IgD-negative memory B cell (primary cell): ENCODE results near the gene GTF3C1. TPM values are rescaled to one million over a fixed set of nuclear protein-coding genes. Genes with fewer than 3 reads are reported as not detected.

ENCODE experiments used
- H3K27ac Mint-ChIP-seq, 3 donors: one replicate each; pipeline ENCODE4 v1.8.0; 2020 to 2022; ENCODE audit warnings: mild to moderate bottlenecking in 3 of 3, mixed read lengths in 3 of 3, moderate library complexity in 1 of 3
- H3K27me3 Mint-ChIP-seq: one replicate; pipeline ENCODE4 v1.8.0; 2021; ENCODE audit warnings: mixed read lengths
- H3K36me3 Mint-ChIP-seq: one replicate; pipeline ENCODE4 v1.8.0; 2020; ENCODE audit warnings: mild to moderate bottlenecking, mixed read lengths
- H3K4me1 Mint-ChIP-seq, 3 donors: one replicate each; pipeline ENCODE4 v1.8.0; 2020 to 2022; ENCODE audit warnings: mixed read lengths in 3 of 3, mild to moderate bottlenecking in 1 of 3
- H3K4me3 Mint-ChIP-seq, 4 donors: one replicate each; pipeline ENCODE4 v1.8.0; 2020 to 2022; ENCODE audit warnings: mild to moderate bottlenecking in 4 of 4, mixed read lengths in 4 of 4, moderate library complexity in 3 of 4
- H3K9me3 Mint-ChIP-seq, 3 donors: one replicate each; pipeline ENCODE4 v1.8.0; 2020 to 2021; ENCODE audit warnings: mixed read lengths in 3 of 3, mild to moderate bottlenecking in 1 of 3
- polyA plus RNA-seq: library from polyadenylated mRNA; unstranded; fragments of 300-500 nt; fragmentation: Illumina TruSeq; gene quantifications from one replicate; pipeline ENCODE4 v1.2.3, GENCODE V29; 2021

Gene GTF3C1
- polyA plus RNA-seq, 1 donor from 2014 or later = 22.1 TPM

DNA sequence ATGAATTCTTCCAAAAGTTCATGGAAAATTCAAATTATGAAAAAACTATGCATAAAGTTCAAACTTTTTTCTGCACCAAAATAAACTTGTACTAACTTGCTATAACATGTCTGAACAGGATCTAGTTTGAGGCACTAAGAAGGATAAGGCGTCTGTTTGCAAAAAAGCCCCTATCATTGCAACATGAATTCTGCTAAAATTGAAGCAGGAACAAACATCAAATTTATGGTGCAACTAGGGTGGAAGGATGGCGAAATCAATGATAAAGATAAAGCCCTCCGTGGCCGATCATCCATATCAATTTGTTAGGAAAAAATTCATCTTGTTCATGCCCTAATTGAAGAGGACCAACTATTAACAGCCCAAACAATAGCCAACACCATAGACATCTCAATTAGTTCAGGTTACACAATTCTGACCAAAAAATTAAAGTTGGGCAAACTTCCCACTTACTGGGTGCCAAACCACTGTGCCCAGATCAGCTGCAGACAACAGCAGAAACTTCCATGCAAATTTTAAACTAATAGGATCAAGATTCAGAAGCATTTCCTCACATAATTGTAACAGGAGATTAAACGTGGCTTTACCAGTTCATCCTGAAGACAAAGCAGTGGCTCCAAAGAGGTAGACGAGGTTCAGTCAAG, 134.8 kb downstream of the GTF3C1 start:
- Mint-ChIP-seq H3K9me3 (peaks cover 1 to 10% (median 10%) of the 10 kb centered on the region in 3 donors), H3K4me3 (no peak overlapping the region), H3K4me1 (peaks cover 5 to 11% (median 10%) of the 10 kb centered on the region in 3 donors), H3K36me3 (peaks cover 2% of the 10 kb centered on the region), H3K27me3 (peaks cover 2% of the 10 kb centered on the region), H3K27ac (no peak overlapping the region)

DNA sequence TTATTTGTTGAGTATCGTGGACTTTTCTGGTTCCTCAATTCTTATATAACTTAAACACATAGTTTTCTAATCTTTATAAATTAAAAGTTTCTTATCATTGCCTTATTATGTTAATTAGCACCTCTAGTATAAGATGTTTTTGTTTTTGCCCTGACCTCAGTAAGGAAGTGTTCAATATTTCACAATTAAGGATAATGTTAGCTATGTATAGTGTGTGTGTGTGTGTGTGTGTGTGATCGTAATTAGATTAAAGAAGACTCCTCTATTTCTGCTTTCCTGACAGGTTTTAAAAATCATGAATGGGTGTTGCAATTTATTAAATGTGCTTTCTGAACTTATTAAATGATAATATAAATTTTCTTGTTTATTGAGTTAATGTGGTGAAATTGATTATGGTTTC, 135.8 kb downstream of the GTF3C1 start:
- H3K9me3 Mint-ChIP-seq = peaks cover 1 to 10% (median 9%) of the 10 kb centered on the region in 3 donors
- H3K4me3 Mint-ChIP-seq = no peak overlapping the region
- no peak overlapping the region for H3K27ac Mint-ChIP-seq
- H3K27me3 Mint-ChIP-seq = peaks cover 2% of the 10 kb centered on the region
- H3K4me1 Mint-ChIP-seq = peaks cover 5 to 11% (median 10%) of the 10 kb centered on the region in 3 donors
- peaks cover 2% of the 10 kb centered on the region for H3K36me3 Mint-ChIP-seq

DNA sequence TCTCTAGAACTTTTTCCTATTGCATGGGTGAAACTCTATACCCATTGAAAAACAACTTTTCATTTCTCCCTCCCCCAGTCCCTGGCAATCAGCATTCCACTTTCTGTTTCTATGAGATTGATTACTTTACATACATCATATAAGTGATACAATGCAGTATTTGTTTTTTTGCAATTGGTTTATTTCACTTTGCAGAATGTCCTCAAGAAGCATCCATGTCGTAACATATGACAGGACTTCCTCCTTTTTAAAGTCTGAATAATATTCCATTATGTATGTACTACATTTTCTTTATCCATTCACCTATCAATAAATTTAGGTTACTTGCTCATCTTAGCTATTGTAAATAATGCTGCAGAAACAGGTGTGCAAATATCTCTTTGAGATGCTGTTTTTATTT, 139.0 kb downstream of the GTF3C1 start:
- Mint-ChIP-seq H3K9me3 (peaks cover 1 to 10% (median 9%) of the 10 kb centered on the region in 3 donors), H3K36me3 (peaks cover 2% of the 10 kb centered on the region), H3K27me3 (peaks cover 15% of the 10 kb centered on the region), H3K4me3 (no peak overlapping the region), H3K4me1 (peaks cover 19 to 27% (median 23%) of the 10 kb centered on the region in 3 donors), H3K27ac (peak overlapping the region in 1 of 3 donors; percentile 43)

Other genes with a start within 250 kb of the GTF3C1 start
- gene IL4R, start 235.9 kb downstream of the GTF3C1 start, polyA plus RNA-seq = 69.6 TPM
- gene IL21R, start 147.7 kb downstream of the GTF3C1 start, polyA plus RNA-seq = 2.2 TPM
- gene KATNIP, start 231 bp upstream of the GTF3C1 start, polyA plus RNA-seq = 7.1 TPM